ENCODE results near the gene DUOX1. TPM values are rescaled to one million over a fixed set of nuclear protein-coding genes. Genes with fewer than 3 reads are reported as not detected.

Gene DUOX1
- total RNA-seq, 1 donor from 2014 or later = 0.12 TPM

DNA sequence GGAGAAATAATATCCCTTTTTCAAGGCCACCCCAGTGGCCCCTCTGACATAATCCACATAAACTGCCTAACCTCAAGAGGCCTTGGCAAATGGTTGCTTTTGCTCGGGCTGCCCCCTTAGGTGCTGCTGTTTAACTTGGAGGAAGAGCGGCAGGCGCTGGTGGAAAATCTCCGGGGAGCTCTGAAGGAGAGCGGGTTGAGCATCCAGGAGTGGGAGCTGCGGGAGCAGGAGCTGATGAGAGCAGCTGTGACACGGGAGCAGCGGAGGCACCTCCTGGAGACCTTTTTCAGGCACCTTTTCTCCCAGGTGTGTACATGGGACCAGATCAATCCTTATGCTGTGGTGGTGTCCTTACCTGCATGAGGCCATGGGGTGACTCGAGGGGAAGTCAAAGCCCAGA is 15.0 kb downstream of the DUOX1 start:
- no peak overlapping the region for H3K4me3 ChIP-seq (ENCODE audit: low read depth, low read length)
- TF ChIP-seq, protein P1, sequence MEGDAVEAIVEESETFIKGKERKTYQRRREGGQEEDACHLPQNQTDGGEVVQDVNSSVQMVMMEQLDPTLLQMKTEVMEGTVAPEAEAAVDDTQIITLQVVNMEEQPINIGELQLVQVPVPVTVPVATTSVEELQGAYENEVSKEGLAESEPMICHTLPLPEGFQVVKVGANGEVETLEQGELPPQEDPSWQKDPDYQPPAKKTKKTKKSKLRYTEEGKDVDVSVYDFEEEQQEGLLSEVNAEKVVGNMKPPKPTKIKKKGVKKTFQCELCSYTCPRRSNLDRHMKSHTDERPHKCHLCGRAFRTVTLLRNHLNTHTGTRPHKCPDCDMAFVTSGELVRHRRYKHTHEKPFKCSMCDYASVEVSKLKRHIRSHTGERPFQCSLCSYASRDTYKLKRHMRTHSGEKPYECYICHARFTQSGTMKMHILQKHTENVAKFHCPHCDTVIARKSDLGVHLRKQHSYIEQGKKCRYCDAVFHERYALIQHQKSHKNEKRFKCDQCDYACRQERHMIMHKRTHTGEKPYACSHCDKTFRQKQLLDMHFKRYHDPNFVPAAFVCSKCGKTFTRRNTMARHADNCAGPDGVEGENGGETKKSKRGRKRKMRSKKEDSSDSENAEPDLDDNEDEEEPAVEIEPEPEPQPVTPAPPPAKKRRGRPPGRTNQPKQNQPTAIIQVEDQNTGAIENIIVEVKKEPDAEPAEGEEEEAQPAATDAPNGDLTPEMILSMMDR (conservative IDR thresholded peaks at IDR 0.05; ENCODE audit: low read depth, low read length) = no peak
- no peak for DNase-seq (ENCODE audit: low read depth)

DNA sequence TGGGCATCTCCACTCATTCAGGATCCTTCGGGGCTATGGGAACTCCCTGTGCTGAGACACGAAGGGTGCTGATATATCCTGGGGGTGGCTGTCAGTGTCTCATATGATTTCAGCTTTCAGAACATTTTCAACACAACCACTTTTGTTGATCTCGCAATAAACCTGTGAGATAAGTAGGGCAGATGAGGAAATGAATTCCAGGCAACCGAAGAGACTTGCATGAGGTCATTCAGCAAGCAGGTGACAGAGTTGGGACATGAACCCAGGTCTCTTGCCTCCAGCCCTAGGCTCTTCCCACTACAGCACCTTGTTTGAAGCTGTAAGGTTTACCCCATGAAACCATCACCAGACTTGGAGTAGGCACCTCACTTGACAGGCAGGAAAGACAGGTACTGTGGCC is 16.6 kb downstream of the DUOX1 start:
- TF ChIP-seq, protein P1 (conservative IDR thresholded peaks at IDR 0.05; ENCODE audit: low read depth, low read length) = no peak
- no peak overlapping the region for H3K4me3 ChIP-seq (ENCODE audit: low read depth, low read length)
- DNase-seq (ENCODE audit: low read depth) = no peak

DNA sequence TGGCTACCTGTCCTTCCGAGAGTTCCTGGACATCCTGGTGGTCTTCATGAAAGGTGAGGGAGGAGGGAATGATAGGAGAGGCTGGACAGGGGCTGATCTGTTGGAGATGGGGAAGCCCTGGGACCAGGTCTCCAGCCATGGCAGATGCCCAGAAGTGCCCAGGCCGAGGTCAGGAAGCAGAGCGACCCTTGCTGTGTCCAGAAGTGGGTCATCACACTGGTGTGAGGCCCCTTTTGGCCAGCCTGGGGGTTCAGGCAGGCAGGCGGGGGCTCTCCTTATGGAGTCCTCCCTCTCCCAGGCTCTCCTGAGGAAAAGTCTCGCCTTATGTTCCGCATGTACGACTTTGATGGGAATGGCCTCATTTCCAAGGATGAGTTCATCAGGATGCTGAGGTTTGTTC is 17.8 kb downstream of the DUOX1 start:
- TF ChIP-seq, protein P1 (conservative IDR thresholded peaks at IDR 0.05; ENCODE audit: low read depth, low read length) = no peak
- DNase-seq (ENCODE audit: low read depth) = no peak
- no peak overlapping the region for H3K4me3 ChIP-seq (ENCODE audit: low read depth, low read length)

DNA sequence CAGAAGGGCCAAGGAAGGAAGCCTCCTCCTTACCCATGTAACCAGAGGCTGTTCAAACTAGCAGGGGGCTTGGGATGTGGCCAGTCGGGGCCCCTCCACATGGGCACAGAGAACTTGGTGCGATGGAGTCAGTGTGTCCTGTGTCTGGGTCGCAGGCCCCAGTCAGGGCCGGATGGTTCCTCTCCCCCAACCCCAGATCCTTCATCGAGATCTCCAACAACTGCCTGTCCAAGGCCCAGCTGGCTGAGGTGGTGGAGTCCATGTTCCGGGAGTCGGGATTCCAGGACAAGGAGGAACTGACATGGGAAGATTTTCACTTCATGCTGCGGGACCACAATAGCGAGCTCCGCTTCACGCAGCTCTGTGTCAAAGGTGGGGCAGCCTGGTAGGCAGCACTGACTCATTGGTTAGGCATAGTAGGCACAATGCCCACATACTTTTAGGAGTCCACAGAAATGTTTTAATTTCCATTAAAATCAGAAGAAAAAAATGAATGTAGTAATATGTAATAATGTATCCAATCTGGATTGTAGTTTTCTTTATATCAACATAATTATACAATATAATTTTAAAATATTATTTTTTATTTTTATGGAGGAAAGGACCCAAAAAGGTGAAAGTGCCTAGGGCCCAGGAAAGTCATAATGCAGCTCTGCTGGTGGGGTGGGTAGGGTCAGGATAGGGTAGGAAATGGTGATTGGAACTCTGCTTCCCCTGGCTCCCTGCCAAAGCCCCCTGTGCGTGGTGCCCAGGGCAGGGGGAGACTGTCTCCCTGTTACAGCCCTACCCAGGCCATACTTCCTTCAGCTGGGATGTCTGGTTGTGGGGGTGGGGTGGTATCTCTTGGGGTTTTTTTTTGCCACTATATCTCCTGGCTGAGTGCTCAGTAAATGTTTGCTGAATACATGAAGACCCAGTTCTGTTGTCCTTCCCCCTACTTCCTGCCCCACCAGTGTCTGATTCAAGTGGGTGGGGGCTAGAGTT is 18.6 kb downstream of the DUOX1 start:
- no peak for DNase-seq (ENCODE audit: low read depth)
- TF ChIP-seq, protein P1 (conservative IDR thresholded peaks at IDR 0.05; ENCODE audit: low read depth, low read length) = no peak
- H3K4me3 ChIP-seq (ENCODE audit: low read depth, low read length) = no peak overlapping the region

DNA sequence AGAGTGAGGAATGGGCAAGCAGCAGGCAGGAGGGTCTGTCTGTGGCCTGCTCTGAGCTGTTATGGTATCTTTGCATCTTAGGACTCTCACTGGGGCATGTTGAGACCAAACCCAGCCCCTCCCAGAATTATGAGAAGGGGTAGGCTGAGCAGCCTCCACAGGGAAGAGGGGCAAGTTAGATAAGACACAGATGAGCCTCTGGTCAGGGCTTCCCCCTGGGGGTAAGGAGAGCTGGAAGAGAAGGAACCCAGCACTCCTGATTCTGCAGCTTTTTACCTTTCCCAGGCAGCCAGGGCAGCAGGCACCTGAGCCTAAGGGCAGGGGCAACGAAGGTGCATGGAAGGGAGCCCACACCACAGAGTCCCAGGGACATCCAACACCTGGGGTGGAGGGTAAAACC is 19.3 kb downstream of the DUOX1 start:
- TF ChIP-seq, protein P1 (conservative IDR thresholded peaks at IDR 0.05; ENCODE audit: low read depth, low read length) = no peak
- no peak overlapping the region for H3K4me3 ChIP-seq (ENCODE audit: low read depth, low read length)
- no peak for DNase-seq (ENCODE audit: low read depth)

DNA sequence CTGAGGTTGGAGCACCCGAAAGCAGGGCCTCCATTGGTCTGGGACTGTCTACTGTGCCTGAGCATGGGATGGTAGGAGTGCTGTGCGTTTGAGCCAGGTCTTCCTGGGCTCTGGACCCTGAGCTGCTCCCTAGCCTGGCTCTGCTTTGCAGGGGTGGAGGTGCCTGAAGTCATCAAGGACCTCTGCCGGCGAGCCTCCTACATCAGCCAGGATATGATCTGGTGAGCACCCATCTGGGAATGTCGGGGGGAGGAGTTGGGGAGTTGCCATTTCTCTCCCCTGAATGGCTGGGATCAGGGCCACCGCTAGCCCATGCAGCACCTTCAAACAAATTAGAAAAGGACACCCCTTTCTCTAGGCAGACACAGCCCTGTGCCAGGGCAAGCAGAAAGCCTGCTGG is 20.7 kb downstream of the DUOX1 start:
- H3K4me3 ChIP-seq (ENCODE audit: low read depth, low read length) = no peak overlapping the region
- no peak for DNase-seq (ENCODE audit: low read depth)
- TF ChIP-seq, protein P1 (conservative IDR thresholded peaks at IDR 0.05; ENCODE audit: low read depth, low read length) = no peak

DNA sequence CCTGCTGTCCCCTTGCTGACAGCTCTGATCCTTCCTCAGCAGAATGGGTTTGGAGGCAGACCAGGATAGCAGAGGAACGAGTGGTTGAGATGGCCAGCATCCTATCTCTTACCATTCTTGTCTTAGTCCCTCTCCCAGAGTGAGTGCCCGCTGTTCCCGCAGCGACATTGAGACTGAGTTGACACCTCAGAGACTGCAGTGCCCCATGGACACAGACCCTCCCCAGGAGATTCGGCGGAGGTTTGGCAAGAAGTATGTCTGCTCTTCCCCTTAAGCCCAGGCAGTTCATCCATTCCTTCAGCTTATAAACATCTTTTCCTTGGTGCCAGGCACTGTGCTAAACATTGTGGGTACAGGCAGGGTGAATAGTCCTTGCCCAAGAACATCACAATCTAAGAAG is 21.2 kb downstream of the DUOX1 start:
- no peak for DNase-seq (ENCODE audit: low read depth)
- TF ChIP-seq, protein P1 (conservative IDR thresholded peaks at IDR 0.05; ENCODE audit: low read depth, low read length) = no peak
- no peak overlapping the region for H3K4me3 ChIP-seq (ENCODE audit: low read depth, low read length)

Data from epithelial cell of proximal tubule (primary cell).